H1 (cell line): Measurements from ENCODE around the gene RIMS1. TPM values are rescaled to one million over a fixed set of nuclear protein-coding genes. Genes with fewer than 3 reads are reported as not detected.

Experiments used
- ASH2L ChIP-seq: fragments of 200-600, 300-600 bp; sonication (generic); IDR thresholded peaks from one replicate; pipeline ENCODE4 v1.7.1; 2017; ENCODE audit warnings: low read length
- FOSL1 ChIP-seq: IDR thresholded peaks from 2 replicates; pipeline ENCODE4 v1.6.1; 2011; ENCODE audit warnings: mild to moderate bottlenecking, low read depth, low read length, moderate library complexity; ENCODE audit not compliant: insufficient read depth
- POU5F1 ChIP-seq: IDR thresholded peaks from 2 replicates; pipeline ENCODE4 v1.6.1; 2011; ENCODE audit warnings: low read depth, mild to moderate bottlenecking, low read length, moderate library complexity
- polyA plus RNA-seq, 7 experiments: library from polyadenylated mRNA; depleted of rRNA in 3 of 7; stranded (reverse) in 5 of 7; unstranded in 2 of 7; fragments of >200 nt in 5 of 7; fragments of 200-250 nt in 2 of 7; gene quantifications; 1 replicate in 5 of 7; 2 replicates in 1 of 7; 4 replicates in 1 of 7; pipeline versions ENCODE4 v1.2.1 to v1.2.3, GENCODE V29; 2011 to 2013; ENCODE audit warnings: missing spikeins in 2 of 7, mixed read lengths in 2 of 7
- total RNA-seq: library from RNA; stranded (reverse); fragmentation: NEBNext Ultra II Directional; extraction: Animal tissue kit (Norgen Biotek cat#: 25700); gene quantifications from 2 replicates; pipeline ENCODE4 v1.2.1, GENCODE V29; 2021

The RIMS1 gene
- total and polyA plus RNA-seq, 2 of the 8 experiments (the other 6 are each of a cell fraction or from before 2014, with no cell fraction given) = 0.63 to 2.3 TPM

DNA sequence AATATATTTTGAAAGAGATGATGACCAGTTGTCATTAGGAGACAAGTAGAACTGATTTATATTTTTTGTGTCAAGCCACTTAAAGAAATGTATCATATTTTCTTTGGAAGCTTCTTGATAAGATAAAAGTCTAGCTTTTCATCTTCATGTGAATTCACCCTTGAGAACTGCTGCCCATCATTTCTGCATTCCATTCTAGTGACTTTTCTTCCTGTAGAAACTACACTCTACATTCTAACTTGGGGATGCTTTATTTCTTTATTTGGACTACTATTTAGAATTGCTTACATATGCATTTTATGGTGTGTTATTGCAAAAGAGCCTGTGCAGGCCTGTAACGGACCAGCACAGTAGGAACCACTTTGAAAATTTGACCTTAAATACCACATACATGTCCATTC, 400.6 kb downstream of the RIMS1 start (continued):
- TF ChIP-seq ASH2L = no peak
- TF ChIP-seq FOSL1 = no peak
- no peak for TF ChIP-seq POU5F1
